Endodermal cell (in vitro differentiated cells): ENCODE data around the gene ABAT. TPM values are rescaled to one million over a fixed set of nuclear protein-coding genes. Genes with fewer than 3 reads are reported as not detected.
A peak's percentile ranks its signal among the peaks of the same experiment; 100 is the strongest.
"Not testable (repeated sequence)": the region's sequence is repeated elsewhere in the genome, so short reads cannot be mapped to it uniquely, and the experiment has no call there.

Experiments used
- DNase-seq: peaks from one replicate; pipeline ENCODE4 v3.0.0-alpha.2; 2017
- H3K27ac ChIP-seq: 2 replicates; pipeline ENCODE4 v1.5.1; 2013; ENCODE audit warnings: mild to moderate bottlenecking, low read depth, low read length, moderate library complexity
- H3K27me3 ChIP-seq: 2 replicates; pipeline ENCODE4 v1.6.1; 2013; ENCODE audit warnings: mild to moderate bottlenecking, low read length, moderate library complexity; ENCODE audit not compliant: insufficient read depth, control insufficient read depth, poor library complexity, severe bottlenecking
- H3K36me3 ChIP-seq: 2 replicates; pipeline ENCODE4 v1.7.0; 2013; ENCODE audit warnings: mild to moderate bottlenecking, low read length, moderate library complexity; ENCODE audit not compliant: control insufficient read depth, insufficient read depth
- H3K4me1 ChIP-seq: one replicate; pipeline ENCODE4 v1.7.0; 2013; ENCODE audit warnings: low read length; ENCODE audit not compliant: control insufficient read depth, insufficient read depth
- H3K4me3 ChIP-seq: 2 replicates; pipeline ENCODE4 v1.5.1; 2013; ENCODE audit warnings: mild to moderate bottlenecking, low read length, moderate library complexity
- H3K9ac ChIP-seq: 2 replicates; pipeline ENCODE4 v1.6.1; 2013; ENCODE audit warnings: mild to moderate bottlenecking, low read length, moderate library complexity; ENCODE audit not compliant: poor library complexity, severe bottlenecking; ENCODE audit errors: extremely low read depth
- H3K9me3 ChIP-seq: 2 replicates; pipeline ENCODE4 v1.6.1; 2013; ENCODE audit warnings: mild to moderate bottlenecking, low read length, moderate library complexity; ENCODE audit not compliant: control insufficient read depth
- H3K27ac Mint-ChIP-seq: 2 replicates; pipeline ENCODE4 v1.8.0; 2020; ENCODE audit warnings: mixed read lengths
- H3K27me3 Mint-ChIP-seq: 2 replicates; pipeline ENCODE4 v1.8.0; 2021; ENCODE audit warnings: mild to moderate bottlenecking, mixed read lengths; ENCODE audit not compliant: insufficient read depth
- H3K36me3 Mint-ChIP-seq: 2 replicates; pipeline ENCODE4 v1.8.0; 2020; ENCODE audit warnings: low read depth, mixed read lengths
- H3K4me1 Mint-ChIP-seq: 2 replicates; pipeline ENCODE4 v1.8.0; 2020; ENCODE audit warnings: mixed read lengths
- H3K4me3 Mint-ChIP-seq: 2 replicates; pipeline ENCODE4 v1.8.0; 2020; ENCODE audit warnings: mild to moderate bottlenecking, moderate library complexity, mixed read lengths
- H3K9me3 Mint-ChIP-seq: 2 replicates; pipeline ENCODE4 v1.8.0; 2020; ENCODE audit warnings: mild to moderate bottlenecking, mixed read lengths
- CTCF ChIP-seq: fragments of 200-600 bp; sonication (generic); conservative IDR thresholded peaks from 2 replicates; pipeline ENCODE4 v1.5.0; 2021; ENCODE audit warnings: antibody characterized with exemption, mild to moderate bottlenecking
- WGBS, 2 experiments: methylation state at CpG; one replicate each; pipeline versions ENCODE4 v1.1.5 to v1.1.7; 2013; ENCODE audit warnings: missing lambda C conversion rate in 2 of 2, mixed read lengths in 1 of 2; ENCODE audit not compliant: insufficient coverage in 1 of 2, insufficient read length in 1 of 2; 5-methylcytosine and 5-hydroxymethylcytosine counted together
- total RNA-seq, 2 donors: library from RNA; stranded (reverse); fragmentation: NEBNext Ultra II Directional in 1 of 2; extraction: Animal tissue kit (Norgen Biotek cat#: 25700) in 1 of 2; gene quantifications; 2 replicates in 1 of 2; 3 replicates in 1 of 2; pipeline ENCODE4 v1.2.1, GENCODE V29; 2021

ABAT gene
- total RNA-seq, 2 donors from 2014 or later = 9.7 to 13.6 TPM

- TF ChIP-seq CTCF = no peak
- Histone ChIP-seq H3K9ac (no peak overlapping the region), H3K9me3 (no peaks in the 10 kb centered on the region), H3K27ac (no peak overlapping the region), H3K4me1 (no peaks in the 10 kb centered on the region), H3K4me3 (no peak overlapping the region), H3K36me3 (peaks cover 41% of the 10 kb centered on the region), H3K27me3 (no peaks in the 10 kb centered on the region)
- H3K4me1 Mint-ChIP-seq = no peaks in the 10 kb centered on the region
- peaks cover 51% of the 10 kb centered on the region for H3K36me3 Mint-ChIP-seq
- no peak overlapping the region for H3K27ac Mint-ChIP-seq
- H3K27me3 Mint-ChIP-seq = no peaks in the 10 kb centered on the region
- DNase-seq = no peak
- H3K4me3 Mint-ChIP-seq = no peak overlapping the region
- H3K9me3 Mint-ChIP-seq = no peaks in the 10 kb centered on the region
- WGBS, 2 experiments = 87 to 88% methylated on average over 4 of the region's 4 CpGs
Observed at GRCh38 chr16:8648877-8649276, 25.5 kb upstream of the ABAT start.

DNA sequence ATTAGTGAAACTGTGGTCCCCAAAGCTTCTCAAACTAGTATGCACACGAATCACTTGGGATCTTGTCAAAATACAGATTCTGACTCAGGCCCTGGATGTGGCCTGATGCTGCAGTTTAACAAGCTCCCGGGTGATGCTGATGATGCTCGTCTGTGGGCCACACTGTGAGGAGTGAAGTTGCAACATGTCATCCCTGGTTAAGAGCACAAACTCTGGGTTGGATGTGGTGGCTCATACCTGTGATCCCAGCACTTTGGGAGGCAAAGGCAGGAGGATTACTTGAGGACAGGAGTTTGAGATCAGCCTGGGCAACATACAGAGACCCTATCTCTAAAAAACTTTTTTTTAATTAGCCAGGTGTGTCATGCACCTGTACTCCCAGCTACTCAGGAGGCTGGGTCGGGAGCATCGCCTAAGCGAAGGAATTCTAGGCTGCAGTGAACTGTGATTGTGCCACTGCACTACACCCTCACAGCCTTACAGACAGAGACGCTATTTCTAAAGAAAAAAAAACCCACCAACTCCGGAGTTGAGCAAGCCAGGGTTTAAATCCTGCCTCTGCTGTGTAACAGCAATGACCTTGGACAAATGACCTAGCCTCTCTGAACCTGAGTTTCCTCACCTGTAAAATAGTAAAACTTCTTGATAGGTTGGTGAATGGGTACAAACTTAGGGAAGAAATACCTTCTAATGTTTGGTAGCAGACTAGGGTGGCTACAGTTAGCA is 24.4 kb upstream of the ABAT start:
- Histone ChIP-seq H3K27ac (no peak overlapping the region), H3K27me3 (no peaks in the 10 kb centered on the region), H3K9ac (no peak overlapping the region), H3K4me3 (no peak overlapping the region), H3K4me1 (no peaks in the 10 kb centered on the region), H3K9me3 (no peaks in the 10 kb centered on the region), H3K36me3 (peaks cover 30% of the 10 kb centered on the region)
- H3K9me3 Mint-ChIP-seq = peaks cover under 1% of the 10 kb centered on the region
- WGBS, 2 experiments = 76 to 84% methylated on average over 7 to 8 of the region's 8 CpGs
- H3K36me3 Mint-ChIP-seq = peaks cover 40% of the 10 kb centered on the region
- no peak for DNase-seq
- no peak overlapping the region for H3K4me3 Mint-ChIP-seq
- TF ChIP-seq CTCF = no peak
- no peaks in the 10 kb centered on the region for H3K4me1 Mint-ChIP-seq
- H3K27me3 Mint-ChIP-seq = peaks cover under 1% of the 10 kb centered on the region
- no peak overlapping the region for H3K27ac Mint-ChIP-seq

- not testable (repeated sequence) for H3K9ac ChIP-seq, H3K27ac Mint-ChIP-seq, H3K4me3 Mint-ChIP-seq, H3K9me3 Mint-ChIP-seq, H3K27ac ChIP-seq, H3K4me3 ChIP-seq, H3K9me3 ChIP-seq, H3K4me1 ChIP-seq, H3K27me3 ChIP-seq, H3K27me3 Mint-ChIP-seq, H3K4me1 Mint-ChIP-seq
- peak; percentile 67 for TF ChIP-seq CTCF
- peaks cover 23% of the 10 kb centered on the region for H3K36me3 Mint-ChIP-seq
- peaks cover 18% of the 10 kb centered on the region for H3K36me3 ChIP-seq
- DNase-seq = peak; percentile 76
- 61 to 76% methylated on average over 6 of the region's 7 CpGs for WGBS, 2 experiments
Observed at GRCh38 chr16:8651958-8652357, 22.5 kb upstream of the ABAT start.
